Fibroblast of the aortic adventitia (primary cell): ENCODE measurements around the gene SMU1. TPM values are rescaled to one million over a fixed set of nuclear protein-coding genes. Genes with fewer than 3 reads are reported as not detected.

Source experiments
- DNase-seq: peaks from one replicate; pipeline ENCODE4 v3.0.0-alpha.2; 2010; ENCODE audit warnings: low read depth
- H3K4me3 ChIP-seq: 2 replicates; pipeline ENCODE4 v1.5.1; 2011; ENCODE audit warnings: low read depth, mild to moderate bottlenecking, control low read depth, low read length, moderate library complexity
- total RNA-seq: library from RNA; depleted of rRNA; stranded (reverse); fragments of >200 nt; gene quantifications from 2 replicates; pipeline ENCODE4 v1.2.3, GENCODE V29; 2012; ENCODE audit warnings: low replicate concordance
- TF ChIP-seq, protein P1 (sequence below): IDR thresholded peaks from 2 replicates; pipeline ENCODE4 v1.5.1; 2011; ENCODE audit warnings: mild to moderate bottlenecking, low read length, control low read depth, inconsistent platforms; ENCODE audit not compliant: insufficient read depth

The SMU1 gene
- total RNA-seq, 1 donor = 29.4 TPM

DNA sequence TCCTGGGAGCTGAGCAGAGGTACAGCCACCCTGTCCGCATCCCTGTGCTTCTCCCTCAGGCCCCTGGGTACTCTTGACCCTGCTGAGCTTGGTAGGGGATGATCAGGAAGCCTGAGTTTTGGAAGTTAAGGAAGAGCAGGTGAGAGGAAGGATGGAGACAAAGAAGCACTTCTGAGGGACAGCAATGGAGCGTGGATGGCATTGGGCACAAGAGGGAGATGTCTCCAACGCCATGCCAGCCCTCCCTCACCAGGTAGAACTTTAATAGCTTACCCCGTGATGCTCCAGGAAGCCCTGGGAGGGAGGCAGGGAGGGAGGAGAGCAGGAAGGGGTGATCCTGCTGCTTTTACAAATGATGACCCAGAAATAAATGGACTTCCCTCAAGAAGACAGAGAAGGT is 29.9 kb upstream of the SMU1 start:
- H3K4me3 ChIP-seq = no peak overlapping the region
- no peak for DNase-seq
- TF ChIP-seq, protein P1, sequence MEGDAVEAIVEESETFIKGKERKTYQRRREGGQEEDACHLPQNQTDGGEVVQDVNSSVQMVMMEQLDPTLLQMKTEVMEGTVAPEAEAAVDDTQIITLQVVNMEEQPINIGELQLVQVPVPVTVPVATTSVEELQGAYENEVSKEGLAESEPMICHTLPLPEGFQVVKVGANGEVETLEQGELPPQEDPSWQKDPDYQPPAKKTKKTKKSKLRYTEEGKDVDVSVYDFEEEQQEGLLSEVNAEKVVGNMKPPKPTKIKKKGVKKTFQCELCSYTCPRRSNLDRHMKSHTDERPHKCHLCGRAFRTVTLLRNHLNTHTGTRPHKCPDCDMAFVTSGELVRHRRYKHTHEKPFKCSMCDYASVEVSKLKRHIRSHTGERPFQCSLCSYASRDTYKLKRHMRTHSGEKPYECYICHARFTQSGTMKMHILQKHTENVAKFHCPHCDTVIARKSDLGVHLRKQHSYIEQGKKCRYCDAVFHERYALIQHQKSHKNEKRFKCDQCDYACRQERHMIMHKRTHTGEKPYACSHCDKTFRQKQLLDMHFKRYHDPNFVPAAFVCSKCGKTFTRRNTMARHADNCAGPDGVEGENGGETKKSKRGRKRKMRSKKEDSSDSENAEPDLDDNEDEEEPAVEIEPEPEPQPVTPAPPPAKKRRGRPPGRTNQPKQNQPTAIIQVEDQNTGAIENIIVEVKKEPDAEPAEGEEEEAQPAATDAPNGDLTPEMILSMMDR = no peak

DNA sequence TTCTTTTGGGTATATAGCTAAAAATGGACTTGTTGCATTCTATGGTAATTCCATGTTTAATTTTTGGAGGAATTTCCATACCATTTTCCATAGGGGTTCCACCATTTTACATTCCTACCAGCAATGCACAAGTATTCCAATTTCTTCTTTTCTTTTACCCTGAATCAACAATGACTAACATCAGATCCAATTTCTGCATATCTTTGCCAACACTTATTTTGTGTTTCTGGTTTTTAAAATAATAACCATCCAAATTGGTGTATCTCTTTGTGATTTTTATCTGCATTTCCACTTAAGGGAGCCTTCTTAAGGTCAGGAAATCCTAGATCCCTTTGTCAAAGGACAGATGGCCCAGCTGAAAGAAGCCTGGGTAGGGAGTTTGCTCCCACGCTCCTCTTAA is 29.5 kb upstream of the SMU1 start:
- TF ChIP-seq, protein P1 = no peak
- no peak overlapping the region for H3K4me3 ChIP-seq
- DNase-seq = peak; percentile 57

DNA sequence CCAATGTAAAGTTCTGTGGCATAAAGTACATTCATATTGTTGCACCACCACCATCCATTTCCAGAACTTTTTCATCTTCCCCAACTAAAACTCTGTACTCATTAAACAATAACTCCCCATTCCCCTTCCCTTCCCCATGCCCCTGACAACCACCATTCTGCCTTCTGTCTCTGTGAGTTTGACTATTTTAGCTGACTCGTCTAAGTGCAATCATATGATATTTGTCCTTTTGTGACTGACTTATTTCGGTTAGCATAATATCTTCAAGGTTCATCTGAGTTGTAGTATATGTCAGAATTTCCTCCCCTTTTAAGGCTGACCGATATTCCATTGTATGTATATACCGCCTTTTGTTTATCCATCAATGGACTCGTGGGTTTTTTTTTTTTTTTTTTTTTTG is 29.0 kb upstream of the SMU1 start:
- no peak overlapping the region for H3K4me3 ChIP-seq
- peak; percentile 36 for DNase-seq
- TF ChIP-seq, protein P1 = no peak

DNA sequence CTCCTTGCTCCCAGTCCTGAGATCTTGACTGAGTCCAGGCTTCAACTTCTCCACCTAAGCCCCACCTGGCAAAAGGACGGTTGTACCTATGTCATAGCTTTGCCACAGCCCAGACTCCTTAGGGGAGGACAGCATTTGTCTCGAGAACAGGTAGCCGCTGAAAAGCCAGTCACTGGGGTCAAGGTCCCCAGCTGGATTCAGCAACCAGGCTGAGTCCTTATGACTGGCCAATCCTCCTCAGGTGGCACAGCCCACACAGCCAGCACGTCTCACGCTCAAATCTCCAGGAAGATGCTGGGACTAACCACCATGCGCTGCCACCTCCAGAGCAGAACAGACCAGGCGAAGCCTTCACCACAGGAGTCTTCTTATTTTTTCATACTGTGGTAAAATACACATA is 27.9 kb upstream of the SMU1 start:
- DNase-seq = no peak
- no peak overlapping the region for H3K4me3 ChIP-seq
- TF ChIP-seq, protein P1 = no peak

DNA sequence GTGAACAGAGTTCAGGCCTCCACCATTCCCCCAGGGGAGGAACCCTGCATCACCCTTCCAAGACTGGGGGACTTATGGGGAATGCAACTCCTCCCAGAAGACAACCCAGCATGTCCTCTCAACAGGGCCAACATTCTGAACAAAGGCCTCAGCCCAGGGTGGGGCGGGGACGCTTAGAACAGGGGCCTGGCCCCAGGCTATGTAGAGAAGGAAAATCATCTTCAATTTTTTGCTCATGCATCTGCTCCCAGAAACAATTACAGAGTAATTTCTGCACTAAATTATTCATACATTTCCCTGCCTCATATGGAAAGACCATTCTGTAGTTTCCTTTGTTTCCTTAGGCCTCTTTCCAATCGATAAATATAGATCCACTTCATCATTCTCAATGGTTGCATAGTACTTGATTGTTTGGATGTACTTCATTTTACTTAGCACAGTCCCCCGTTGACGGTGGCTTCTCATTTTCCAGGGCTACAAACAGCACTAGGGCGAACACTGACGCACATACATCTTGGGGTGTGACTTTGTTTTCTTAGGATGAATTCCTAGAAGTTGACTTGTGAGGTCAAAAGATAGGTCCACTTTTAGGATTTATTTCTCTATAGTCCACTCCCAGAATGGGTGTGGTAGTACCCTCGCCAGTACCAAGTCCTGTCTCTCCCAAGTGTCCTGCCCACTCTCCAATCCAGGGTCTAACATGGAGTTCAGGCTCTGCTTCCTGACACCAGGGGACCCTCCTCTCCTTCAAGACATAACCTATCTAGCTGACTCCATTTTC is 27.2 kb upstream of the SMU1 start:
- DNase-seq = peak; percentile 89

DNA sequence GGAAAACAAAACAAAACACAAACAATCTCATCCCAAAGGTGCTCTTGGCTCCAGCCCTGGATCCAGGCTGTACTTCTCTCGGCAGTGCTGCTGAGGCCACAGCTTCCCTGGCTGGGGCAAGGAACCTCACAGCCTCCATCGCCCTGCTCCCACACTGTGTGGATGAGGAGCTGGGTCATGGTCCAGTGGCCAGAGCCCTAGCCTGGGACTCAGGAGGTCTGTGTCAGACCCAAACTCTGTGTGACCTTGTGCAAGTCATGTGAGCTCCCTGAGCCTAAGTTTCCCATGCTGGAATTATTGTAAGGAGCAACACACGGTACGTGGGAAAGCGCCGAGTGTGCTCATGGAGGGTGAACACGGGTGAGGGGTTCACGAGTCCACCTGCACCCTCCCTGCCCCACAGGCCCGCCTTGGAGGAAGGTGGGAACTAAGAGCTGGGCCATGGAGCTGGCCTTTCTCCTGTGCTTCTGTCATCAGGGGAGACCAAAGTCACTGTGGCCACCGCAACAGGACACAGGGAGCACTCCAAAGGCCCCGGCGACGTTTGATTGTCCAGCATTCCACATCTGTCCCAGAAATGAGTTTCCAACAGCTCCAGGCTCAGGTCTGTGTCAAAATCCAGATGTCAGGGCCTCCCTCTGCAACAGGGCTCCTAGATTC is 26.2 kb upstream of the SMU1 start:
- no peak for DNase-seq
- no peak overlapping the region for H3K4me3 ChIP-seq
- TF ChIP-seq, protein P1 = no peak

More for the DNA sequence above, 27.2 kb upstream of the SMU1 start:
- TF ChIP-seq, protein P1 = no peak
- H3K4me3 ChIP-seq = no peak overlapping the region
